Measurements from ENCODE around the gene VASH2.
"Not testable (repeated sequence)": the region's sequence is repeated elsewhere in the genome, so short reads cannot be mapped to it uniquely, and the experiment has no call there.

Gene VASH2

GRCh38 chr1:212959266-212960220 is 9.2 kb downstream of the VASH2 start:
- DNase-seq, result no peak

- no peak for DNase-seq
Observed at GRCh38 chr1:212960932-212961331, 10.6 kb downstream of the VASH2 start.

GRCh38 chr1:212962509-212962908 is 12.2 kb downstream of the VASH2 start:
- no peak for DNase-seq

GRCh38 chr1:212964102-212964501 is 13.8 kb downstream of the VASH2 start:
- DNase-seq, result no peak

- DNase-seq, result not testable (repeated sequence)
Observed at GRCh38 chr1:212964993-212965392, 14.7 kb downstream of the VASH2 start.

GRCh38 chr1:212966616-212967015 is 16.3 kb downstream of the VASH2 start:
- DNase-seq, result no peak

GRCh38 chr1:212967801-212968200 is 17.5 kb downstream of the VASH2 start:
- DNase-seq, result peak; percentile 57 to 79

GRCh38 chr1:212968368-212968863 is 18.1 kb downstream of the VASH2 start:
- DNase-seq, result peak; percentile 95

- peak in 1 of 2 experiments; percentile 56 for DNase-seq
Observed at GRCh38 chr1:212970085-212970484, 19.7 kb downstream of the VASH2 start.

GRCh38 chr1:212971312-212971711 is 21.0 kb downstream of the VASH2 start:
- no peak for DNase-seq

GRCh38 chr1:212973426-212973825 is 23.1 kb downstream of the VASH2 start:
- DNase-seq, result no peak

- no peak for DNase-seq
Observed at GRCh38 chr1:212973899-212974298, 23.6 kb downstream of the VASH2 start.

- DNase-seq, result no peak
Observed at GRCh38 chr1:212974711-212975110, 24.4 kb downstream of the VASH2 start.

GRCh38 chr1:212975111-212975918 is 25.0 kb downstream of the VASH2 start:
- DNase-seq, result no peak

- peak in 1 of 2 experiments; percentile 61 for DNase-seq
Observed at GRCh38 chr1:212976586-212976985, 26.2 kb downstream of the VASH2 start.

GRCh38 chr1:212977781-212978645 is 27.7 kb downstream of the VASH2 start:
- no peak for DNase-seq

- DNase-seq, result peak; percentile 89 to 92
Observed at GRCh38 chr1:212979340-212980122, 29.2 kb downstream of the VASH2 start.

- peak in 1 of 2 experiments; percentile 58 for DNase-seq
Observed at GRCh38 chr1:212980123-212980785, 29.9 kb downstream of the VASH2 start.

- peak; percentile 56 to 72 for DNase-seq
Observed at GRCh38 chr1:212981025-212981495, 30.7 kb downstream of the VASH2 start.

GRCh38 chr1:212981571-212982328 is 31.4 kb downstream of the VASH2 start:
- DNase-seq, result peak; percentile 73 to 91

Data from NCI-H524 (cell line).